NK-92 treated with Interleukin-12 subunit alpha and Interleukin-12 subunit beta, amount 100 ng/mL, for 24 hours (cell line): ENCODE results near the gene TRIM28.

Experiments
- DNase-seq: peaks from one replicate; lab custom pipeline; 2025; lab: John Stamatoyannopoulos, UW

The TRIM28 gene

GRCh38 chr19:58549664-58550361 lies 5.9 kb downstream of the TRIM28 start:
- no peak for DNase-seq

- no peak for DNase-seq
Observed at GRCh38 chr19:58550362-58551122, 6.7 kb downstream of the TRIM28 start.

DNA sequence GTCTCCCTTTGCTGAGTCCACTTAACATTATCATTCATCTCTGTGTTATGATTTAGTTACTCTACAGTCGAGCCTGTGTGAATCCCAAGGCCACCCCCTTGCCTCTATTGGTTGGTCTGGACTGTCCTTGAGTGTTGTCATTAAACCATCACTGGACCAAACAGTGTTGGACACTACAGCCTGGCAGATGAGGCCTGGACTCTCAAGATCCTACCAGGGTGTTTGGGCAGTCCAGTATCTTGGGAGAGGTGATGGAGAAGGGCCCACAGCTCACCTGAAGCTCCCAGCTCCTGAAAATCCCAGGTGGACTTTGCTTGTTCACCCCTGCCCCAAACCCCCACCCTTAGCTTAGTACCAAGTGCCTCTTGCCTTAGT lies 7.2 kb downstream of the TRIM28 start:
- no peak for DNase-seq

DNA sequence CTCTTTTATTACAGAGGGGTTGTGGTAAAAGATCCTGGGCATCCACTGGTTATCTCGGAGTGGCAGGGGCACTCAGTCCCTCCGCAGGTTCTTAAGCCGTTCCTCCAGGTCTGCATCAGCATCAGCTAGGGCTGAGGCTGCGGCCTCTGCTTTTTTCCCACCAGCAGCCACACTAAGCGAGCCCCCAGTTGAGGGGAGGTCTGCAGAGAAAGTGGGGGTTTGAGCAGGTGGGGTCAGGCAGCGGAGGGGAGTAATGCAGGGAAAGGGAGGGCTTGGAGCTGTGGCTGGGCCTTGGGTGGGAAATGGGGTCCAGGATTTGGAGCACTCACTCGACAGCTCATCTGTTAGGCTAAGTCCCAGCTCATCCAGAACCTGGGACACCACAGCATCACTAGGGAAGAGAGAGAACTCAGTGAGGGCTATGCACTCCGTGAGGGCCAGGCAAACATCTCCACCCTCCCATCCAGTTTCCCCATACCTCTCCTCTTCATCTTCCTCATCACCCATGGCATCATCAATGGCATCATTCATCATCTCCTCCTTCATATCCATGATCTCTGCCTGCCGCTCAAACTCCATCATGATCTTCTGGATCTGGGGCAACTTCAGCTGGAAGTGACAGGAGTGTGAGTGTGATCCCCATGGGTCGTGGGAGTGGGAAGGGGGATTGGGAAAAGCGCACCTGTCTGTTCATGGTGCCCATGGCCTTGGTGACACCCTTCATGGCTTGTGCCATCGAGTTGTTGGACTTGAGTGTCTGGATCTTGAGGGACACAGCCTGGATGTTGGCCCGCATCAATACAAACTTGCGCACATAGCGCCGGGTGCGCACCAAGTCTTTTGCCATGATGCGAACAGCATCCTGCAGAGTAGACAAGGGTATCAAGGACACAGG lies 8.0 kb downstream of the TRIM28 start:
- no peak for DNase-seq

DNA sequence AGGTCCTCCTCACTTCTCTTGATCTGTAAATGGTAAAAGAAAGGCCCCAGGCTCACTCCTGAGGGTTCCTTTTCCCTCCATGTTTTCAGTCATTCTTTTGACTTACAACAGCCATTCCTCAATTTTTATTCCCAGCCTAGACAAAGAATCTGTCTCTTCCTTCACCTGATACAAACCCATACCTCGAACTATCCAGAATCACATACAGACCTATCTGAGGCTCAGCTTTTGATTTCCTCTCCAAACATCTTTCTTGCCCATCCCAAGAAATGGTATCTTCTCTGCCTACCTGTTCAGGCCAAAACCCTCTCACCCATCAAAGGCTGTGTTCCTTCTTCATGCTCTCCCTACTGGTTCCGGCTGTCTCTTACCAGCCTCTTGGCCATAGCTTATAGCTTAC lies 8.8 kb downstream of the TRIM28 start:
- DNase-seq: no peak

GRCh38 chr19:58553799-58554493 lies 10.1 kb downstream of the TRIM28 start:
- no peak for DNase-seq

DNA sequence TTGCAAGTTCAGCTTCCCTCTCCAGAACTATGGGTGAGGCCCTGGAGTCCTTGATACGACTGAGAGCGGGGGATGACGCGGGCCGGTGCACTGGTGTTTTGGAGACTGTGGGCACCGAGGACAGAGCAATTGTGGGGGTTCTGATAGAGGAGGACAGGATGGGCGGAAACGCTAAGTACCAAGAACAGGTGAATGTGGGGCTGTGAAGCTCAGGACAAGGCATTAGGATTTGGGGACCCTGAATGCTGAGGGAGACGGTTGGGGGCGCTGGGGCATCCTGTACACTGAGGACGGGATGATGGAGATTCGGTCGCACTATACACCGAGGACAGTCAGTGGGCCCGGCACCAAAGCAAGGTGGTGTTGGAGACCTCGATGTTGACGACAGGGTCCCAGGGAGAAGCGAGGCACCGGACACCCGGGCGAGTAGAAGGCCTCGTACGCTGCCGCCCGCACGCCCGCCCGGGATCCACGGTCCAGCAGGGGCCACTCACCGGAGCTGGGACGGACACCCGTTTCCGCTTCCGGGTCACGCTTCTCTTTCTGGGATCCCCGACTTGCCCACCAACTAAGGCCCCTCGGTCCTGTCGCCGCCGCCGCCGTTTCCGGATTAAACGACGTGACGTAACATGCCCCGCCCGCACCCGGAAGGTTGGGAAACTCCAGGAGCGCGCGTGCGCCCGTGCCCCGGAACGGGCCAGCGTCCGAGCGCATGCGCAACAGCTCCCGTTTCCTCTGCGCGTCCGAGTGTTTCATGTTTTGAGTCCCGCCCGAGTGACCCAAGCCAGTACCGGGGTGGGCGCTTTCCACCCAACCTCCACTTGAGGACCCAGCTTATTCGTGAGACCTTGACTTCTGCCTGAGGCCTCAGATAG lies 10.9 kb downstream of the TRIM28 start, which contains the start of gene CHMP2A:
Gene CHMP2A, minus strand, starts transcription at position 612 of the 875 bp plus-strand sequence. CDS start 893 bp downstream, outside the sequence.
- no peak for DNase-seq

GRCh38 chr19:58555369-58555885 lies 11.6 kb downstream of the TRIM28 start:
- DNase-seq: no peak

GRCh38 chr19:58555920-58556621 lies 12.2 kb downstream of the TRIM28 start:
- DNase-seq: no peak

- no peak for DNase-seq
Observed at GRCh38 chr19:58556622-58557220, 12.9 kb downstream of the TRIM28 start.

GRCh38 chr19:58557221-58558065 lies 13.6 kb downstream of the TRIM28 start:
- no peak for DNase-seq

- no peak for DNase-seq
Observed at GRCh38 chr19:58558066-58558622, 14.3 kb downstream of the TRIM28 start, which contains the start of gene UBE2M. TSS of gene UBE2M (minus strand) at chr19:58558611. CDS start at chr19:58558381, 230 bp downstream.

GRCh38 chr19:58558623-58559274 lies 14.9 kb downstream of the TRIM28 start:
- no peak for DNase-seq

- DNase-seq: no peak
Observed at GRCh38 chr19:58559275-58560006, 15.6 kb downstream of the TRIM28 start.

GRCh38 chr19:58560007-58560887 lies 16.4 kb downstream of the TRIM28 start:
- DNase-seq: no peak

DNA sequence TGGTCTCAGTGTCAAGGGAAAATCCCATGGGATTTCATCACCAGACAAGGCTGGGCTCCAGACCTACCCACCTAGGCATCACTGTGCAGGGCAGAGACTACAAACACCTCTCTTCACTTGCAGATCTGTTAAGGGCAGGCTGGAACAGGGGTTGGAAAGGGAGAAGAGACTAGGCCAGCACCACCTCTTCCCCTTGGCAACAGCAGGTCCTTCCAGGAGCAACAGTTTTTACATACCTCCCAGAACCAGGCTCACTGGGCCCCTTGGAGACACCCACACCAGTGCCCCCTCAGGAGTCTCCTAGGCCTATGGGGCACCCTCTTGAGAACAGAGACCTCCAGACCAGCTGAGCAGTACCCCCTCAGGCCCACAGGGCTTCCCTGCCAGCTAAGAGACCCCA lies 17.1 kb downstream of the TRIM28 start:
- no peak for DNase-seq
